Measurements from ENCODE around the gene PLA1A.
"Not testable (repeated sequence)": the region's sequence is repeated elsewhere in the genome, so short reads cannot be mapped to it uniquely, and the experiment has no call there.

Gene PLA1A, protein sequence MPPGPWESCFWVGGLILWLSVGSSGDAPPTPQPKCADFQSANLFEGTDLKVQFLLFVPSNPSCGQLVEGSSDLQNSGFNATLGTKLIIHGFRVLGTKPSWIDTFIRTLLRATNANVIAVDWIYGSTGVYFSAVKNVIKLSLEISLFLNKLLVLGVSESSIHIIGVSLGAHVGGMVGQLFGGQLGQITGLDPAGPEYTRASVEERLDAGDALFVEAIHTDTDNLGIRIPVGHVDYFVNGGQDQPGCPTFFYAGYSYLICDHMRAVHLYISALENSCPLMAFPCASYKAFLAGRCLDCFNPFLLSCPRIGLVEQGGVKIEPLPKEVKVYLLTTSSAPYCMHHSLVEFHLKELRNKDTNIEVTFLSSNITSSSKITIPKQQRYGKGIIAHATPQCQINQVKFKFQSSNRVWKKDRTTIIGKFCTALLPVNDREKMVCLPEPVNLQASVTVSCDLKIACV

DNA sequence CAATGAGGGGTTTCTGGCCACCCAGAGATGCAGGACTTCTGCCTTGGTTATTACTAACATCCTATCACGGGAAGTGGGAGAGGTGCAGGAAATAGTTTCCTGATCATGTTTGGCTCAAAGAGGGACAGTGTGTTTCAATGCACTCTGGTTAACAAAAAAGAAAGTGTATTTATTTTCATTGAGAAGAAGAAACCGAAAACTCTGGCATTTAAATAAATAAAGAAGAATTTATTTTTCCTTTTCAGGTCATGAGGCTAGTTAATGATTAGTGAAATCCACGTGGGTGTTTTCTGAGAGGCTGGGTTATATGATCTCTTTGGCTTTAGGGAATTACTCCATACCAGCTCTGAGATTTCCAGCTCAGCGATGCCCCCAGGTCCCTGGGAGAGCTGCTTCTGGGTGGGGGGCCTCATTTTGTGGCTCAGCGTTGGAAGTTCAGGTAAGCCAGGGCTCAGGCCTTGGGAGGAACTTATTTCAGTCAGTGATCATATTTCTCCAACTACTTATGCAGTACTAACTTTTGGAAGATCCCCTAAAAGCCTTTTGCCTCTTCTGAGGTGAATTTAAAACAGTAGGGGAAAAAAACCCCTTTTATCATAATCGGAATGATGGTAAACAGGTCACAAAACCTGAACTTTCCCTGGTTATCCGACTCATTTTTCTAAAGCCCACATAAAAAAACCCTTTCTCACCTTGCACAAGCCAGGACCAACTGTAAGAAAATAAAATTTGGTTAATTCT lies at the start of gene PLA1A:
Gene PLA1A, plus strand, starts transcription at position 338 of the 741 bp plus-strand sequence. Its CDS starts 29 bp downstream, at position 367.
- Histone ChIP-seq H3K4me3 (no peak within 1 kb of the TSS), H3K27ac (peak within 1 kb of the TSS in 11 of 21 experiments; percentile 1 to 75 (median 49))

DNA sequence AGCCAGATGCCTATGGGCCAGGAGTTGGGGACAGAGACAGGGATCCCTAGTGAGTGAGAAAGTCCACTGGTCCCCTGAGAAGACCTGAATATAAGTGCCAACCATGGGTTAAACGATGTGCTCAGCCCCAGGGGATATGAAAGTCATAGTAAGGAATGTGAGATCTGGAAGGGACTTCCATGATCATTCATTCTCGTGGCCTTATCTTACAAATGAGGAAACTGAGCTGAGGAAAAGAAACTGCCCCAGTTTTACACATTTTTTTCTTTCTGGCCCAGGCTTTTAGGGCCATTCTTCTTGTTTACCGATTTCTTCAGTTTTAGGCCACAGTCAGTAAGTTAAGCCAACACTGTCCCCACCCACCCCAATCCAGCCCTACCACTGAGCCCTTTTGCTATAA lies 49.3 kb upstream of the PLA1A start:
- Histone ChIP-seq H3K27ac (peak overlapping the region in 1 of 21 experiments; percentile 3), H3K4me3 (no peak overlapping the region)

DNA sequence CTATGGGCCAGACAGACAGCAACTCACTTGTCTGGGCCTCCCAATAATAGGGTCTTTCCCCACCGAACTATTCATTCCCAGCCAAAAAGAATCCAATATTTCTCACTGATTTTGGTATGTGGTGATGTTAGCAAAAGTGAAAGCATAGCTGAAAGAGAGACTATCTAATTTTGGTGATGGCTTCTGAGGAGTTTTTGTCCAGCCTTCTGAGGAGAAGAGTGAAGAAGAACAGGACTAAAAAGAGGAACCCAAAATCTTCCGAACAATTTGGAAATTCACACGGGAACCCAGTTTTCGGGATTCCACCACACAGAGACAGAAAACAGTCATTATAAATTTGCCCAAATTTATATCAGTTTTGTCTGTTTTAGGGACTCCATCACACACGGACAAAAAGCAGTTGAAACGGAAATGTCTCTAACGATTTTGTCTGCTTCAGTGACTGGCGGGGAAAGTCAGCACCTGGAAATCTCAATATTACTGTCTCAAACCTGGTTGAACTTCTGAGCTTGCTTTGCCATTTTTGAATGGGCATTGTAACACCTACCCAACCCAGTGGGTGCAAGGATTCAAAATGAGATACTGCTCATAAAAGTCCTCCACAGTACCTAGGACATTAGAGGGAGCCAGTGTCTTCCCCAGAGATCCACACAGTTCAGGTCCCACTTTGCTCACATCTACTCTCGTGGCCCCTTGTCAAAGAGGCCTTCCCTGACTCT lies 47.3 kb upstream of the PLA1A start:
- H3K27ac ChIP-seq: no peak overlapping the region
- no peak overlapping the region for H3K4me3 ChIP-seq

DNA sequence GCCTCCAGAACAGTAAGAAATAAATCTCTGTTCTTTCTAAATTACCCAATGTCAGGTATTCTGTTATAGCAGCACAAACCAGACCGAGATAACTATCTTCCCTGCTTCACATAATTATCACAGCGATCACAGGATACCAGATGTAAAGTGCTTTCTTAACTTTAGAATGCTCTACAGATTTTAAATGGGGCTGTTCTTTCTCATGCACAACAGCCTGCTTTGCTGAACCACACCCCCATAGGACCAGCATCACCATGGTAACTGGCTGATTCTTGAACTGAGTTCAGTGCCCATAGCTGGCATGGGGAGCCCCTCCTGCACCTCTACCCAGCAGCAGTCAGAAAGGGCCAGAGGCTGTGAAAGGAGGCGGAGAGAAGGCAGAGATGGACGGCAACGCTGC lies 46.1 kb upstream of the PLA1A start:
- no peak overlapping the region for H3K27ac ChIP-seq
- H3K4me3 ChIP-seq: no peak overlapping the region

DNA sequence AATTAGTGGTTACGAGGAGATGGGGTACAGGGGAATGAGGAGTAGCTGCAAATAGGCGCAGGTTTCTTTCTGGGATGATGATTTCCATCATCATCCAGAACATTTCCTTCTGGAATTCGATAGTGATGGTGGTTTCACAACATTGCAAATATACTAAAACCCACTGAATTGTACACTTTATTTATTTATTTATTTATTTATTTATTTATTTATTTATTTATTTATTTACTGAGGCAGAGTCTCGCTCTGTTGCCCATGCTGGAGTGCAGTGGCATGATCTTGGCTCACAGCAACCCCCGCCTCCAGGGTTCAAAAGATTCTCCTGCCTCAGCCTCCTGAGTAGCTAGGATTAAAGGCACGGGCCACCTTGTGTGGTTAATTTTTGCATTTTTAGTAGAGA lies 44.8 kb upstream of the PLA1A start:
- H3K4me3 ChIP-seq, H3K27ac ChIP-seq: not testable (repeated sequence)

DNA sequence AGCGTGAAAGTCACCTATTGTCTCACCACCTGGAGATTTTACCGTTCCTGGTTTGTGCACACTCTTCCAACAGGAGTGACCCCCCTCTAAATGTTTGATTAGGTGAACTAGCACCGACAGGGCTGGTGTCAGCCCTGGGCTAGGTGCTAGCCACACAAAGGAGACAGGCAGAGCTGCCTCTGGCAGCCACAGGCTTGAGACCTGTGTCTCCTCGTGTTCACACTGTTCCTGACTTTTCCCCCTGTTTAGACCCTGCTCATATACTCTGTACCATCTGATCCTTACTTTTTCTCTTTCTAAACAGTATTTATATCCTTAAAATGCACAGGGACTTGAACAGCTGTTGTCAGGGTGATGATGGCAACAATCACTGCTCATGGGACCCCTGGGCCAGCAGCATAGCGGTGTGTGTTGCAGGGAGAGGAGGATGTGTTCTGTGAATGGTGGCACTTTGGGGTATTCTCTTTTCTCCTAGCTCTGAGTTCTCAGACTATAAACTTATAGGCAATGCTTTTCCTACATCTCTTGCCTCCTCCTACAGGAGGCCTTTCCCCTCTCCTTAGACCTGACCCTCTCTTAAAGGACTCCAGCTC lies 43.8 kb upstream of the PLA1A start:
- no peak overlapping the region for H3K27ac ChIP-seq
- H3K4me3 ChIP-seq: no peak overlapping the region

DNA sequence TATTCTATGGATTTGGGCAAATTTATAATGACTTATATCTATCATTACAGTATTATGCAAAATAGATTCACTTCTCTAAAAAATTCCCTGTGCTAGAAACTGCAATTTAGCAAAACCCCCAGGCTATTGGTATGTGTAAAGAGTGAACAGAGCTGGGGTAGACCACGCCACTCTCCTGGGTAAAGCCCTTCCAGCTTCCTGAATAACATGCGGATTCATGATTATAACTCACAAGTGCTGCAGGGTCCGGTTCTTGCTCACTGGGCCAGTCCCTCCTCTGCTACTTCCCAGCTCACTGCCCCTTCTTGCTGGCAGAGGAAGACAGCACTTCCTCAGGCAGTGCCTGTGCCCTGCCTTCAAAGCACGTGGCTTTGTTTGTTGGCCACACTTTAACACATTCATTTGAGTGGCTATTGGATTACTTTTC lies 42.4 kb upstream of the PLA1A start:
- Histone ChIP-seq H3K27ac (peak overlapping the region in 1 of 21 experiments; percentile 16), H3K4me3 (no peak overlapping the region)

DNA sequence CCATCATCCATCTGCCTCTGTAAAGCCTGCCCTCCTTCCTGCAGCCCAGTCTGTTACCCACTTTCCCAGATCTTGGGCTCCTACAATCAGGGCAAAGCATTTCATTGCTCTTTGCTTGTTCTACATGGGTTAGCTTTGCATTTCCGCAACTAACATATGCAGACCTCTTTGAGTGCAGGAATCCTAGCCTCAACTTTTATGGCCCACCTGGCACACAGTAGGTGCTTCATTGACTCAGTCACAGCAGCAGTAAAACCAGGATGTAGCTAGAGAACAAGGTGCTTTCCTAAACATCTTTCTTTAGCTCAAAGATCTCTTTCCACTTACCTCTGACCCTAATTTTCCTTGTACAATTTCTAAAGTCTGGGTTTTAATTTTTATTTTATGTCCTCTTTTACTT lies 41.8 kb upstream of the PLA1A start:
- no peak overlapping the region for H3K4me3 ChIP-seq
- peak overlapping the region in 1 of 21 experiments; percentile 16 for H3K27ac ChIP-seq

DNA sequence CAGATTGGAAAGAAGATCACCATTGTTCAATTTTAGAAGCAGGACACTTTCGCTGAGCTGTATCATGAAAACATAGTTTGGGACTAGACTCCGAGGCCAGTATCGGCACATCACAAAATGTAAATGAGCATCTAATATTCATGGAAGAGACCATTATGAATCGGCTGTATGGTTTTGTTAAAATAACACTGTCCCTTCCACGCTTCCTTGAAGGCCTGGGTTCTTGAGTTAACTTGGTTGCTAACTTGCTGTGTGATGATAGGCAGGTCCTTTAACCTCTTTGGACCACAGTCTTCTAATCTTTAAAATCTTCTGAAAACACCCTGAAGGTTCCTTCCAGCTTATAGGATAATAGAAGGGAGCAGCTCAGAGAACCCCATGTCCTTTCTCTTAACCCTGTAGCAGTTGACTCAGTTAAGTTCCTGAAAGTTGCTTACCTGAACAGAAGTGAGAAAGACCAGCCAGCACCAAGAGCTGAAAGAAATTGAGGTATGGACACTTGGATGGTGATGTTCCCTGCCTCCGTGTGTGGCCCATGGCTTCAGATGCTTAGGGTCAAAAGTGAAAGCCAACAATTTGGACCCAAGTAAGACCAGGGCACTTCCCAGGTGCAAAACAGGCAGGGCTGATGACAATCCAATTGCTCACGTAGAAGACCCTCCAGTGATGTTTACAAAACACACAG lies 40.4 kb upstream of the PLA1A start:
- H3K4me3 ChIP-seq: no peak overlapping the region
- no peak overlapping the region for H3K27ac ChIP-seq

DNA sequence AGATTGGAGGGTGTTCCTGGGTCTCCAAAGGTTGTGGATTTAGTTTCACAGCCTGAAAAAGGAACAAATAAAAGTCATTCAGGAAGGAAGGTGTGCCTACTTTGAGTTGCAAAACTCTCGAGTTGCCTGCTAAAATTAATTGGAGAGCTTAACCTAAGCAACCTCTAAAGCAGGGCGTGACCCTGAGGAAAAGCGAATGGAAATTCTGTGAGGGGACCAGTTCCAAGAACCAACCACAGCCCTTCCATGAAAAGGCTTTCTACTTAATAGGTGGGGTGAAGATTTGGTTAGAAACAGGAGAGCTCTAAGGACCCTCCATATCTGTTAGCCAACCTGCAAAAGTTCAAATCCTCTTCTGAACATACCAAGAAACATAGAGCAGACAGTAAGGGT lies 39.8 kb upstream of the PLA1A start:
- Histone ChIP-seq H3K27ac (no peak overlapping the region), H3K4me3 (no peak overlapping the region)

DNA sequence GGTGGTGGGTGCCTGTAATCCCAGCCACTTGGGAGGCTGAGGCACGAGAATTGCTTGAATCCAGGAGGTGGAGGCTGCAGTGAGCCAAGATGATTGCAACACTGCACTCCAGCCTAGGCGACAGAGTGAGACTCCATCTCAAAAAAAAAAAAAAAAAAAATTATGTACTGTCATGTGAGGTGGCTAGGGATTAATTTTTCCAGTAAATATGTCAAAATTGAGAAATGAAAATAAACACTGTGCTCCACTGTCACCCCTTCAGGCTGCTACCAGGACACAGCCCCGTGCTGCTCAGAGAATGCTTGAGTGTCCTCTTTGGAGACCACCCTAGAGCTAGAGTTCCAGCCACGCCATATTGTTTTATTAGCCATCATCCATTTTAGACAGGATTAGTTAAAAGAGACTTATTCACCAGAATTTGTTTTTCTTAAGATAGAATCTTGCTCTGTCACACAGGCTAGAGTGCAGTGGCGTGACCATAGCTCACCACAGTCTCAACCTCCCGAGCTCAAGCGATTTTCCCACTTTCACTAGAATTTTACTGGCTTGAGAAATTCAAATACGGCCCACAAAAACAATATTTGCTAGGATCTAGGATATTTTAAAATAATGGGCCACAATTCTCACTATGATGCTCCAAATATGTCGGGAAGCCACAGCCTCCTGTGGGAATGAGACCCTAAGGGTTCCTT lies 38.9 kb upstream of the PLA1A start:
- peak overlapping the region in 1 of 7 experiments; percentile 5 for H3K4me3 ChIP-seq
- peak overlapping the region in 4 of 21 experiments; percentile 7 to 76 (median 30) for H3K27ac ChIP-seq

DNA sequence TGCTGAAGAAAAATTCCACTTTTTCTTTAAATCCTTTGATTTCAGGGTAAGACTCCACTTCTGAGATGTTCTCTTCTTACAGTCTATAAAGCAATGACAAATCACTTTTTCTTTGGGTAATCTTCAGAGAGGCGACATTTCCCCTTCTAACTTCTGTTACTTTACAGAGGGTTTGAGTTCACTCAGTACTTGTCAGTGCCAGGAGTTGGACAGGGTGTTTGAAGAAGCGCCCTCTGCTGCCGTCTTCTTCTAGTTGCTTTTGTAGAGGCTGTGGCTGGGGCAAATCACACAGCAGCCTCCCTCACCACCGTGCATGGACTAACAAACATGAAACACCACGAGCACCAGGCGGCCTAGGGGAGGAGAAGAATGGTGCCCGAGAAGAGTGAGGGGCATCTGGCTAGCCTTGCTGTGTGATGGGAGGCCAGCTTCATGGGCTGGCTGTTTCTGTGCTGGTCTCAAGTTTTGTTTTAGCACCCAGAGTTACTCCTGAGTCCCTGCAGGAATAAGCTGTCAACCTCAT lies 38.2 kb upstream of the PLA1A start, which contains the start of gene CD80:
Gene CD80, minus strand, starts transcription at position 174 of the 523 bp plus-strand sequence. CDS start 1,886 bp downstream, outside the sequence.
- peak within 1 kb of the TSS in 4 of 21 experiments; percentile 13 to 76 (median 43) for H3K27ac ChIP-seq
- peak within 1 kb of the TSS in 1 of 7 experiments; percentile 5 for H3K4me3 ChIP-seq

DNA sequence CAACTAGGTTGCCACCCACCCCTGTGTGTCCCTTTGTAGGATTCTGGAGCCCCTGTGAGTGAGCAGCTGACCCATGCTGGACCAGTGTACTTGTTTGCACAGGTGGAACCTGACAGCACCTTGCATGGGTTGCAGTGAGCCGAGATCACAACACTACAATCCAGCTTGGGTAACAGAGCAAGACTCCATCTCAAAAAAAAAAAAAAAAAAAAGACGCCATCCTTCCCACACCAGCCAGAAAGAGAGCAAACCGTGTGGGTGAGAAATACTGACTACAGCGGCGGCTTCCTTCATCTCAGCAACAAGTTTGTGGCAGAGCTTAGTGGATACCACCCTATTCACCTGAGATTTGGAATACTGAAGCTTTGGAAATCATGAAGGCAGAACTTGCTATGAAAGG lies 37.5 kb upstream of the PLA1A start:
- Histone ChIP-seq H3K4me3 (no peak overlapping the region), H3K27ac (peak overlapping the region in 2 of 21 experiments; percentile 40 to 76)

DNA sequence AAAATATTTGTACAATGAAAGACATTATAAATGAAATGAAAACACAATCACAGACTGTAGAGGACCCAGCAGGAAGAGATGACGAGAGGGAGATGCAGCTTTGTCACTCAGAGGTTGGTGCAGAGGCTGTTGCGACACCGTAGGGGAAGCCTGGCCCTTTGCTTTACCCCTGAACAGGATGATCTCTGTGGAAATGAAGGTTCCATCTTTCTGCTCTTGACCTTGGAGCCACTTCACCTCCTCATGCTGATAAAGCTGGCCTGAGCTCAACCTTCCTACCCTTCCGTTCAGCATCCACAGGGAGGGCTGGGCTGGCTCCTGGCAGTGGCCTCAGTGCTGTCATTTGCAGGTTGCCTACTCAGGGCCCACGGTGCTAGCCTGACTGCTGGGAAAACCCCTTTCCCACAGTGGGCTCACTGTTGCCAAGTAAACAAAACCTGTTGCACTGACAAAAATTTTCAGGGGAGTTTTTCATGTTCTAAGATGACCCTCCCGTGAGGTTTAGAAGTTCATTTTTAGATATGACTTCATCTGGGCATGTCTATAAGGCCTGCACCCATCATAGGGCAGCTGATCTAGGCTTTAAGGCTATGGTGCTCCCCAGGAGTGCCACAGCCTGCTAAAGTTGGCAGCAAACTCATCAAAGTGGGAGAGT lies 35.3 kb upstream of the PLA1A start:
- peak overlapping the region in 3 of 21 experiments; percentile 8 to 20 (median 14) for H3K27ac ChIP-seq
- H3K4me3 ChIP-seq: no peak overlapping the region

DNA sequence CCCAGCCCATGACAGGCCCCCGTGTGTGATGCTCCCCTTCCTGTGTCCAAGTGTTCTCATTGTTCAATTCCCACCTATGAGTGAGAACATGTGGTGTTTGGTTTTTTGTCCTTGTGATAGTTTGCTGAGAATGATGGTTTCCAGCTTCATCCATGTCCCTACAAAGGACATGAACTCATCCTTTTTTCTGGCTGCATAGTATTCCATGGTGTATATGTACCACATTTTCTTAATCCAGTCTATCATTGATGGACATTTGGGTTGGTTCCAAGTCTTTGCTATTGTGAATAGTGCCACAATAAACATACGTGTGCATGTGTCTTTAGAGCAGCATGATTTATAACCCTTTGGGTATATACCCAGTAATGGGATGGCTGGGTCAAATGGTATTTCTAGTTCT lies 34.4 kb upstream of the PLA1A start:
- H3K27ac ChIP-seq, H3K4me3 ChIP-seq: not testable (repeated sequence)

DNA sequence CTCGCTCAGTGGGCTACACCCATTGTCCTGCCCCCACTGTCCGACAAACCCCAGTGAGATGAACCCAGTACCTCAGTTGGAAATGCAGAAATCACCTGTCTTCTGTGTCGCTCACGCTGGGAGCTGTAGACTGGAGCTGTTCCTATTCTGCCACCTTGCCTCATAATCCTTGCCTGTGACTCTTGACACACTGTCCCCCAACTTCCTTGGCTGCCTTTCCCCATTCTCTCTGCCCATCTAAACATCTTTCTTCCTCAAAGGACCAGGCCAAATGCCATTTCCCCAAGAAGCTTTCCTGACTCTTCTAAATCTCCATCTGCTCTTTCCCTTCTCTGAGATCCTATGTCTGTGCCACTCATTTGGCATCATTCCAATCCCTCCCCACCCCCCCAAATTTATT lies 28.5 kb upstream of the PLA1A start:
- Histone ChIP-seq H3K4me3 (no peak overlapping the region), H3K27ac (no peak overlapping the region)

DNA sequence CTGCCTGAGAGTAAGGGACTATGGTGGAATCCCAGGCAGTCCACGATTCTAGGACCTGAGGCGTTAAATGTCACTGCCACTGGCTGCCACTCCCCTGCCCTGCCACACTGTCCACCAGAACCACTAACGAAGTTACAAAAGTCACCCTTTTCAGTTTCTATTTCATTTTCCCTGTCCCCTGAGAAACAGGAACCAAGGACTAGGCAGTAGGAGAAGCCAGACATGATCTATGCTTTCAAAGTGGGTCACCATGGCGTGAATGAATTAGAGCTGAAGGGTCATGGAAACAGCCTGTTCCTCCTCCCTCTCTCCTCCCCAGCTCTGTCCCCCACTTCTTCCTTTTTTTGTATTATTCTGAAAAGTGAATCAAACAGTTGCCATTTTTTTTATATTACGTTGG lies 27.5 kb upstream of the PLA1A start:
- H3K4me3 ChIP-seq: no peak overlapping the region
- H3K27ac ChIP-seq: peak overlapping the region in 6 of 21 experiments; percentile 3 to 61 (median 46)

DNA sequence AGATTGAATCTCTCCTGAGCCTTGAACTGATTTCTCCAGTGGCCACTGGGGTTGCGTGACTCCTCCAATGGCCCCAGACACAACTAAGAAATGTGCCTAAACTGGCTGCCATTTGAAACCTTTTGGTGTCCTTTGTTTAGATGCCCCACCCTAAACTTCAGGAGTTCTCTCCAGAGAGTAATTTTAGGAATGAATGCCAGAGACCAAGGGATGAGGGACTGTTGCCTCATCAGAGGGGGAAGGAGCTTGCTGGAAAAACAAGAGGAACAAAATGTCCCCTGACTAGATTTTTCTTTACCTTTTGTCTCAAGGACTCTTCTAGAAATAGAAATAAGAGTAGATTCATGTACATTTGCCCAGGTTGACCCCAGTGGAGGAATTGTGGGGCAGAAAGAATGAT lies 26.5 kb upstream of the PLA1A start:
- no peak overlapping the region for H3K4me3 ChIP-seq
- H3K27ac ChIP-seq: peak overlapping the region in 12 of 21 experiments; percentile 12 to 62 (median 31)

Measured in skin epidermis (tissue), 12 donors.